AG04450 (cell line): ENCODE results near the gene TAB2. TPM values are rescaled to one million over a fixed set of nuclear protein-coding genes. Genes with fewer than 3 reads are reported as not detected.

ENCODE experiments used
- CTCF ChIA-PET: fragments of 300-600, 350-600 bp; formaldehyde crosslinking; extraction: SDS; loops from one replicate; lab custom pipeline; 2022; ENCODE audit warnings: antibody characterized with exemption, inconsistent platforms; lab: Charles Lee
- POLR2A ChIA-PET: fragments of 350-600 bp; formaldehyde crosslinking; extraction: SDS; loops from one replicate; lab custom pipeline; 2021; ENCODE audit warnings: antibody characterized with exemption, inconsistent platforms; lab: Yijun Ruan, JAX
- DNase-seq: peaks from one replicate; pipeline ENCODE4 v3.0.0-alpha.2; 2011; ENCODE audit warnings: low read depth, low spot score
- H3K27ac ChIP-seq: one replicate; pipeline ENCODE4 v1.5.1; 2012; ENCODE audit warnings: low read depth, low read length, control low read depth
- H3K27me3 ChIP-seq: one replicate; pipeline ENCODE4 v1.6.0; 2012; ENCODE audit warnings: low read length; ENCODE audit not compliant: control insufficient read depth, insufficient read depth
- H3K4me3 ChIP-seq: 2 replicates; pipeline ENCODE4 v1.5.1; 2011; ENCODE audit warnings: mild to moderate bottlenecking, low read depth, low read length, control low read depth
- H3K9me3 ChIP-seq: 2 replicates; pipeline ENCODE4 v1.5.1; 2012; ENCODE audit warnings: low read length; ENCODE audit not compliant: control insufficient read depth, insufficient read depth
- CTCF ChIP-seq: IDR thresholded peaks from 2 replicates; pipeline ENCODE4 v1.5.1; 2011; ENCODE audit warnings: low read depth, low read length, control low read depth, inconsistent platforms
- polyA plus RNA-seq: library from polyadenylated mRNA; depleted of rRNA; stranded (reverse); fragments of >200 nt; gene quantifications from 2 replicates; pipeline ENCODE4 v1.2.3, GENCODE V29; 2011

The TAB2 gene
- polyA plus RNA-seq, 1 experiment, result 61.1 TPM

- no peak for DNase-seq
- POLR2A ChIA-PET, result no interaction called here
- TF ChIP-seq CTCF, result no peak
- CTCF ChIA-PET, result no interaction called here
- H3K27ac ChIP-seq, result no peak overlapping the region
- no peaks in the 10 kb centered on the region for H3K27me3 ChIP-seq
- H3K9me3 ChIP-seq, result no peaks in the 10 kb centered on the region
- H3K4me3 ChIP-seq, result no peak overlapping the region
These were observed 36.5 kb downstream of the TAB2 start for GRCh38 chr6:149354009-149354408.

GRCh38 chr6:149356081-149356750 is 38.7 kb downstream of the TAB2 start:
- Histone ChIP-seq H3K27ac (no peak overlapping the region), H3K27me3 (no peaks in the 10 kb centered on the region), H3K9me3 (no peaks in the 10 kb centered on the region; the same call in 1 of the 2 replicates), H3K4me3 (no peak overlapping the region)
- CTCF ChIA-PET, result no interaction called here
- no peak for DNase-seq
- TF ChIP-seq CTCF, result no peak
- POLR2A ChIA-PET, result no interaction called here

GRCh38 chr6:149357726-149358538 is 40.4 kb downstream of the TAB2 start:
- no peak overlapping the region for H3K27ac ChIP-seq
- H3K9me3 ChIP-seq, result no peaks in the 10 kb centered on the region; the same call in 1 of the 2 replicates
- POLR2A ChIA-PET, result no interaction called here
- no peak for TF ChIP-seq CTCF
- CTCF ChIA-PET, result no interaction called here
- no peak for DNase-seq
- H3K27me3 ChIP-seq, result no peaks in the 10 kb centered on the region
- no peak overlapping the region for H3K4me3 ChIP-seq

GRCh38 chr6:149359440-149359839 is 41.9 kb downstream of the TAB2 start:
- Histone ChIP-seq H3K27me3 (no peaks in the 10 kb centered on the region), H3K4me3 (no peak overlapping the region), H3K27ac (no peak overlapping the region), H3K9me3 (no peaks in the 10 kb centered on the region; the same call in 1 of the 2 replicates)
- CTCF ChIA-PET, result interaction anchor here (1.3 kb wide), 1 partner anchor 9 kb away, joined by 4 read pairs; no protein-coding TSS in a partner anchor
- no peak for DNase-seq
- TF ChIP-seq CTCF, result no peak
- POLR2A ChIA-PET, result interaction anchor here (0.7 kb wide), 1 partner anchor 42 kb away, joined by 3 read pairs; the partner anchor contains the start of gene TAB2

GRCh38 chr6:149360536-149360935 is 43.0 kb downstream of the TAB2 start:
- DNase-seq, result no peak
- POLR2A ChIA-PET, result no interaction called here
- no peak for TF ChIP-seq CTCF

More at GRCh38 chr6:149360536-149360935, 43.0 kb downstream of the TAB2 start:
- Histone ChIP-seq H3K27me3 (no peaks in the 10 kb centered on the region), H3K9me3 (no peaks in the 10 kb centered on the region; the same call in 1 of the 2 replicates), H3K4me3 (no peak overlapping the region), H3K27ac (no peak overlapping the region)
- CTCF ChIA-PET, result no interaction called here
